HG03135 (cell line): Measurements from ENCODE around the gene RBFA.

Experiments
- ATAC-seq: cut with Tn5 transposase; IDR thresholded peaks from one replicate; pipeline ENCODE4 v1.9.1; 2021; ENCODE audit warnings: mild to moderate bottlenecking, moderate library complexity; ENCODE audit not compliant: unreplicated experiment

Gene RBFA

DNA sequence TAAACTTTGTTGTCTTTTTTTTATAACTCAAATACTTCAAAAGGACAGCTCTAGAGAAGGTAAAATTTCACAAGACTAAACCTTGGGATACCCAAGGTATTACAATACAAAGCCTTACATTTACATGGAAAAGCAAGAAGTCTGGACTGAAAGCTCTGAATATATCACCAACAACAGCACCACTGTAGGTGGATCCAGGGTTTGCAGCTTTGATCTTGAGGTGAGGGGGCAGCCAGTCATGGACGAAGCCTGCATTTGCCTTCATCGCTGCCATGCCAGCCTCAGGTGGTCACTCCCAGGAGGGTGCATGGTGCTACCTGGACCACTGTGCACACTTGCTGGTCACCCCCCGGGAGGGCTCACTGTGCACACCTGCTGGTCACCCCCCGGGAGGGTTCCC, 36.6 kb downstream of the RBFA start:
- ATAC-seq = no peak

DNA sequence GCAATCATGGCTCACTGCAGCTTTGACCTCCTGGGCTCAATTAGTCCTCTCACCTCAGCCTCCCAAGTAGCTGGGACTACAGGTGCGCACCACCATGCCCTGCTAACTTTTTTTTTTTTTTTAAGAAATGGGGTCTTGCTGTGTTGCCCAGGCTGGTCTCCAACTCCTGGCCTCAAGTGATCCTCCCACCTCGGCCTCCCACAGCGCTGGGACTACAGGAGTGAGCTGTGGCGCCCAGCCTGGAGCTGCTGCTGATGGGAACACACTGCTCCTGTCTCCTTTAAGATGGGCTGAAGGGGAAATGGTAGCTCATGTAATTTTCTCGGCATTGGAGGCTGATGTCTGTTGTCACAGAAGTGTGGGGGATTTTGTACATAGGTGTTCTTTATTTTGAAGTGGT, 39.9 kb downstream of the RBFA start:
- no peak for ATAC-seq

DNA sequence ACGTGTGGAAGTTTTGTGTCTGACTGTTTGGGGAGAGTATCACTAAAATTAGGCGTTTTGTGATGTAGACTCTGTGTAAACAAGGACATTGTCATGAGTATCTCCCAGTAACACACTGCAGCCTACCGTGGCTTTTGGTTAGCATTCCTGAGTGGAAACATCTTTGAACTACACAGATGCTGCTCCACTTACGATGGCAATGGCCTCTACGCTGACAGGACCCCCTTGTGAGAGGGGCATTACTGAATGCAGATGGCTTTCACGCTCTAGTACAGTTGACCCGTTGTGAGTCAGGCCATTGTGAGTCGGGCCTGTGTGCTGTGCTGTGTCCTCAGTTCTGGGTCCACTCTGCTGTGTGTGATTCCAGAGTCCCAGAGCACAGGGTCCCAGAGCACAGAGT, 40.5 kb downstream of the RBFA start:
- ATAC-seq = no peak

- ATAC-seq = no peak
Measured at GRCh38 chr18:80075940-80076339, 41.7 kb downstream of the RBFA start.

GRCh38 chr18:80076379-80076778, 42.1 kb downstream of the RBFA start:
- ATAC-seq = no peak

DNA sequence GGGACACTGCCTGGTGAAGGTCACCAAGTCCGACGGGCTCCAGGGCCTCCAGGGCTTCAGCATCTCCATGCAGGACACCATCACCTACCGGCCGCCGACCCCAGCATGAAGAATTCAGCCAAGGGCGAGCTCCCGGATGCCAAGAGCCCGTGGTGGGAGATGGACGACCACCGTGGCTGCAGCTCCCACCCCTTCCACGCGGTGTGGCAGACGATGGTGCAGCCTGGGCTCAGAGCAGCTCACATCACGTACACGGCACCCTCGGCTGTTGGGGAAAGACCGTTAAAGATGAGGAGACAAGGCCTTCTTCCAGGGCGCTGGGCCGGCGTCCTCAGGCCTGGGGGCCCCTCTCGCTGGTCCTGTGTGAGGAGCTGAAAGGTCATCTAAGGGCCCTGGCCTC, 43.6 kb downstream of the RBFA start:
- no peak for ATAC-seq
